Measurements from ENCODE around the gene CAT.

The CAT gene

DNA sequence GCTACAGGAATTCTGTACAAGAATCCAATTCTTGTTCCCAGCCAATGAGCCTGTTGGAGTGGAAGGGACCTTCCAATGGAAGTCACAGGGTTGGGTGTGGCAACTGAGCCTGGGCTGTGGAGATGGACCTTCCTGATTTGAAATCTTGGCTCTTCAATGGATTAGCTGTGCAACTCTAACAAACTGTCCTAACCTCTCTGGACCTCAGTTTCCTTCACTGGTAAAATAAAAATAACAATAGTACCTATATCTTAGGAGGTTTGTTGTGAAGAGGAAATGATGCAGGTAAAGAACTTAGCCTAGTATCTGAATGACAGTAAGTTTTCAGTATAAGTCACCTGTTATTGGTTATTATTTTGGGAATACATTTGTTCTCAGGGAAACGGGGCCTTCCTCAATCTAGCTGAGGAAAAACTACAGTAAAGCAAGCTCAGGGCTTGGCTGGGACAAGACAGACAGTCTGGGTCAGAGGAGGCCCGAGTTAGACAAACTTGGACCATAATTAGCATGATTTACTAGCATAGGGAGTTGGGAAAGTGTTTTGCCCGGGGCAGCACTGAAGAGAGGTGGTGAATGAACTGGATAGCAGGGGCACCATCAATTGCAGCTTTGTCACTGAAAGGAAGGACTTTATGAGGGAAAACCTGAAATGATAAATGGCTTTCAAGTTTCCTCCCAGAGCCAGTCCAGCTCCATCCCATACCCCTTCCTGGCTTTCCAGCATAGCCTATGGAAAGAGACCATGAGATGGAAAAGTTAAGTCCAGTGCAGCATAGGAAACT, 61.2 kb downstream of the CAT start:
- no peak for DNase-seq

- DNase-seq, result no peak
Measured at GRCh38 chr11:34501500-34501899, 62.8 kb downstream of the CAT start.

DNA sequence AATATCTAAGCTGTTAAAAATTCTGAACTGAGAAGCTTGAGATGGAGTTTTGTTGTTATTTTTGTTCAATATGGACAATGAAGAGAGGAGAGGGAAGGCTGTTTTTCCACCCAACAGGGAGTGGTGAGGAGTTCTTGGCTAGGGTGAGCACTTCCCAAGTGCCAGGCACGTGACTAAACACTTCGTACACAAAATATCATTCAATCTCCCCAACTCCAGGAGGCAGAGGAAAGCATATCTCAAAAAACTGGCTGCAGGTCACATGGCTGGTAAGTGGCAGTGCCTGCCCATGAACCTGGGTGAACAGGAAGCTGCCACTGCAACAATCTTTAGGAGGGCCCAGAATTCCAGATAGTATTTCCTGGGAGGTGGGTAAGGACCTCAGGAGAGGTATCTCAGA, 63.2 kb downstream of the CAT start:
- DNase-seq, result no peak

- no peak for DNase-seq
Measured at GRCh38 chr11:34502949-34503348, 64.2 kb downstream of the CAT start.

- no peak for DNase-seq
Measured at GRCh38 chr11:34505874-34506273, 67.1 kb downstream of the CAT start.

DNA sequence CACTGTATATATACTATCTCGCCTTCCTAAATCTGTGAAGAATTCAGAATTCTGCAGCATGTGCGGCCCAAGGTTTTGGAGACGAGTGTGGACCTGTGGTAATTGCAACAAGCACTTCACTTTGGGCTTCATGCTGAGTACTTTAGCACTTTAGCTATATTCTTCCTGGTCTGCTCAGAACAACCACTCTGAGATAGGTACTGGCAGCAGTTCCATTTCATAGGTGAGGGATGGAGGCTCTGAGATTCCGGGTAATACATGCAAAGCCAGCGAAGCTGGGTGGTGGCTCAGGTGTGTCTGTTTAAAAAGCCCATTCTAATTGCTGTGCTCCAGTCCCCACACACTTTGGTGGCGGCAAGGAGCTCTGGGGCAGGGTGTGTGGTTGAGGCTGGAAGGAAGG, 68.4 kb downstream of the CAT start:
- no peak for DNase-seq

GRCh38 chr11:34507610-34508009, 68.9 kb downstream of the CAT start:
- no peak for DNase-seq

DNA sequence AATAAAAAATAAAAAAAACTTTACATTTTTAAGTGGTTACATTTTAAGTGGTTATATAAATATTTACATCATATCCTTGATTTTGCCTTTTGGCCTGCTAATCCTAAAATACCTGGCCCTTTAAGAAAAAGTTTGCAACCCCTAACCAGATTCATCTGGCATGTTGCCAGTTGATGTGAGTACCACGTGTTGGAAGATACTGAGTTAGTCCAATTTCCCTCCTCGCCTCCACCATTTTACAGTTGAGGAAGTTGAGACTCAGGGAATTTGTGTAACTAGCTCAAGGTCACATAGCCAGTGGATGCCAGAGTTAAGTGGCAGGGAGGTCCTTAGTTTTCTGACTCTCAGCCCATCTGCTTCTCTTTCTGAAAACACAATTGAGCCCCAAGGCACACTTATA, 69.8 kb downstream of the CAT start:
- no peak for DNase-seq

DNA sequence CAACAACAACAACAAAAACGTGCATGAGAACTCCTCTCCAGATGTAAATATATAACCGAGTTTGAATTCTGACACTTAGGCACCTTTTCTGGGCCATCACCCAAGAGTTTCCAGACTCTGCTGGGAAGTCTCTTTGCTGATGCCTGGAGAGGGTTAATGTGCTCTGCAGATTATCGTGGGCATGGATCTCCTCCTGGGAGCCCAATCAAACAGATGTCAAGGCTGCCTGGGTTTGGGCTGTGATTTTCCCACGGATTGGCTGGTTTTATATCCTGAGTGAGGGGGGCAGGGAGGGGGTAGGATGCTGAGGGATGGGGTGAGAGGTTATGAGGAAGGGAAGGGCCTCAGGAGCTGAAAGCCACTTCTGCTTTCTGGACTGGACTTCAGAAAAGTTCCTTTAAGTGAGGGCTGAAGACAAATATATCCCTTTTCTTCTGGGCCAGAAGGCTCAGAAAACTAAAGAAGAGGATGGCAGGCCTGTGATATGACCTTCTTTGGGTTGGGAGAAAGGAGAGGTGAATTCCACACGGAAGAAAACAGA, 70.7 kb downstream of the CAT start:
- DNase-seq, result no peak

GRCh38 chr11:34510218-34510617, 71.5 kb downstream of the CAT start:
- DNase-seq, result no peak

DNA sequence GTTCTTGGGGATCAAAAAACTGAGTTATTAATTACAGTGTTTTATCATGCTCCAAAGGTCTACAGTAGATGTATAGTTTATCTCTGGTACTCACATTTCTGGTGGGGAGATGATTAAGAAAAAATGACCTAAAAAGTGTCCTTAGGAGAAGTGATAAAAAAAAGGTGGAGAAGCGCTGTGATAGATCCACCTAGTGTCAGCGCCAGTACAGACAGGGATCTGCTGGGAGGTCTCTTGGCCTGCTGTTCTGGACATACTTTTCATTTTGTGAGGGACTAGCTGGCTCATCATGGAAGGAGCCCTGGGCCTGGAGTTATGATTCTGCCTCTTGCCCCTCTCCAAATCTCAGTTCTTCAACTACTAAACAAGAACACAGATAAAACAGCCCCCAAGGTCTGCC, 71.9 kb downstream of the CAT start:
- no peak for DNase-seq

DNA sequence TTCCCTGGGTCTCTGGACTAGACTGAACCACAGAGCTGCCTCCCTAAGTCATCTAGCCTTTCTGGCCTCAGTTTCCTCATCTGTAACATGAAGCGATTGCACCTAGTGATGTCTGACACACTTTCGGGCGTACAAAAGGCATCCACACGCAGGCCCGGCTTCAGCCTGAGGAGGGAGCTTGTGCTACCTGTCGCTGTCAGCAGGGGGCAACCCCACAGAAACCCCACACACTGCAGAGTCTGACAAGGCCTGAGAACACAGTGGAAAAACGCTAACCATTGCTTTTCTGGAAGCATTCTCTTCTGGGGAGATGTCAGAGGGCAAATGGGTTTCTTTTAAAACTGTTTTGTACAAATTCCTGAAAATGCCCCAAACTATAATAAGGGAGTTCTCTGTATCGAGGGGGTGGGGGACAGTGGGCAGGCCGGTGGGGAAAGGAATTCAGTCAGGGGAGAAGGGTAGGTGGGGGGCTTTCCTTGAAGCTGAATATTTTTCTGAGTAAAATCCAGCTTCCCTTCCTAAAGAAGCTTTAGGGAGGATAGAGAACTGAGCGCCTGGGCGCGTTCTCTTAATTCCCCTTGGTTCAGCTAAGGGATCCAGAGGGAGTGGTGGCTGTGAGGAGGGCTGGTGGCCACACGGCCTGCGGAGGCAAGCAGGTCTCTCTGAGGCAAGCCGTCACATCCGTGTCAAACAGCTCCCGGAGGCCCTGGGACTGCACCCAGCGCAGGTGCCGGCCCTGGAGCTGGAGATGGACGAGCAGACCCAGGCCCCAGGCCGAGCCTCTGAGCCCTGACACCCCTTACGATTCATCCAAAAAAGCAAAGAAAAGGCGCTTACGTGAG, 74.3 kb downstream of the CAT start:
- DNase-seq, result no peak

DNA sequence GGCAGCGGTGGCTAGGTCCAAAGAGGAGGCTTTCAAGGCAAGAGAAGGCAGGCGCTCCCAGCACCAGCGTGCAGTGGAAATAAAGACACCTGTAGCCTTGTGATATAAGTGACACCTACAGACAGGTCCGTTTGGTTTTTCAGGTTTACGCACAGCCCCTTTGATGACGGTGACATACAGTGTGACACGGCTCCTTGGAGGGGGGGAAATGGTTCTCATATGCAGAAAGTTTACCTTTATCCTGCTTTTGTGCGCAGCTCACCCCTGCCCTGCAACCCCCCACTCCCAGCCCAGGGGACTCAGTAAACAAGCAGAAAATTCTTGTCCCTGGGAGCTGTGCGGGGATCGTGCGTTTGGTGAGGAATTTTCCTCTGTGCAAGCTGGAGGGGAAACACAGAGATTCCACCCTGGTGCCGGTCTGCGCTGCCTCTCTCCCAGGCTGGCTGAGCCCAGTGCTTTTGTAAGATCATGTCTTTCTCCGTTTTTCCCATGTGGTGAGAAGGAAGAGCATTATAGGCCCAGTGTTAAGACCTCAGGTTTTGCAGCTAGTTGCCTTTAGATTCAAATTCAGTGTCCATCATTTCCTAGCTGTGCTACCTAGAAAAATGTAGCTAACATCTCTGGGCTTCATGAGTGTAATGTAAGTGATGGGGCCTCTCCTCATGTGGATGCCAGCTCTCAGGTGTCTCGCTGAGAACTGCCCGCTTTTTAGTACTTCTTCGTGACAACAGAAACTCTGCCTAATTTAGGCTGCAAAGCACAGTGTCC, 75.1 kb downstream of the CAT start, which contains the start of gene ELF5:
ELF5 (minus strand) TSS at position 113 of the 768 bp plus-strand sequence. CDS start 8,045 bp downstream, outside the sequence.
- no peak for DNase-seq

DNA sequence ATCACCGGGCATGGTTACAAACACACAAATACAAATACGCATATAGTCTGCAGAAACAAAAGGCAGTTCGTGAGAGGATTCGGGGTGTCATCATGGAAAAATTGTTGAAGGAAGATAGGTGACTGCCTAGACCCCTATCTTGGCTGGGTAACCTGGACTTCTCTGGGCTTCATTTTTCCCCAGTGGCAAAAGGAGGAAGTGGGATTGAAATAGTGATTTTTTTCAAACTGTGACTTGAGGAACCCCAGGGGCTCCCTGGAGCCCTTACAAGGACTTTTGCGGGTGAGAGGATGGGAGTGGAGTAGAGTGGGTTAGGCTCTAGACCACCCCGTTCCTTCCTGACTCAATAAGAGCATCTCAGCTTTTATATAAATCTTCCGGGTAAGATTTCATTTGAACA, 75.9 kb downstream of the CAT start:
- DNase-seq, result no peak

DNA sequence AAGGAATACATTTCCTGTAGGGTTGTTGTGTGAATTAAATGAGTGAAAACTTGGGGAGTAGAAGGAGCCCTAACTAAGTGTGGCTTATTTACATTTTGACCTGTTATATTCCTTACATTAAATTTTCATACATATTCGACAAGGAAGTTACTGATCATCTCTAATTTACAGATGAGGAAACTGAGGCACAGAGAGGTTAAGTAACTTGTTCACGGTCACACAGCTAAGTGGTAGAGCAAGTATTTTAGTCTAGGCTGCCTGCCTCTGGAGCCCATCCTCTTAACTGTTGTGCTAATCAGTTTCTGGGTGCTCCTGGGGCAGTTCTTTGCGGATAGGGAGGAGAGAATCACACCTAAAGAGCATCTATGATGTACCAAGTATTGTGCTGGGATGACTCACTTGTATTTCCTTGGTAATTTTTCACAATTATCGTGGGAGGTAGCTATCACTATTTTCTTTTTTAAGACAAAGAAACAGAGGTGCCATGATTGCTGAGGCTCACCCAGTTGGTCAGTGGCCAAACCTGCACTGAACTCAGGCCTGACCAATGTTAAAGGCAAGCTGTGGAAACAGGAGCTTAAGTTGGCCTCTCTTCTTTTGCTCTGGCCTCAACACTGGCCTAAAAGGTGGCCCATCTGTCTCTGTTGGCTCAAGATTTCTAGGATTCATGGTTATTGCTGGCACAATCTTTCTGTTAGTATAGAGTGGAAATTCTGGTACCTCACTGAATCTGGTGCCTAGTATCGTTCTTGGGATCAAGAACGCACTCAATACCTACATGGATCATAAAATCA, 77.7 kb downstream of the CAT start:
- DNase-seq, result no peak

- no peak for DNase-seq
Measured at GRCh38 chr11:34519595-34520235, 81.0 kb downstream of the CAT start.

GRCh38 chr11:34521265-34521664, 82.5 kb downstream of the CAT start:
- DNase-seq, result no peak
